ENCODE data around the gene OR1N2.

DNA sequence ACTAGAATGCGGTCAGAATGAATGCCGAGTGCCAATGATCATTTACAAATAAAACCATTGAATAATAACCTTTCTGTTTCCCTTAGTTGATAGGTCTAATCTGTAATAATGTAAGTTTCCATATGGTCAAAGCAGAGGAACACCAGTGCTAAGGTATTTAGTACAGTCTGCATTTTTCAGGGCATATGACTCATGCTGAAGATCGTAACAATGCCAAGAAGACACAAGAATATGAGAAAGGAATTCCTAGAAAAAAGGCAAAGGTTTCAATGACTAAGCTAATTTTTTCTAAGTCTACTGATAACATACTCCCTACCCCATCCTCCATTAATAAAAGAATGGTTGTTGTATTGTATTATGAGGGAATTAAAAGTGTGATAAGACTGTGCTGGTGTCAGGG lies 27.4 kb downstream of the OR1N2 start:
- TF ChIP-seq TCF12 (IDR thresholded peaks at IDR 0.05; ENCODE audit: low read depth, low read length) (no peak), USF1 (IDR thresholded peaks at IDR 0.05; ENCODE audit: borderline replicate concordance, extremely low read length, insufficient read depth, low read depth, low read length) (no peak)

Measured in GM12878 (cell line).